Activated T-helper 1 cell treated with anti-CD3 and anti-CD28 coated beads, Interleukin-12 subunit alpha, Interleukin-12 subunit beta, Interleukin-2, Interleukin-4 antibody, amounts not matched to agents 30 ng/mL and 10 ng/mL and 1 ng/mL, durations not matched to agents 14 hours and 24 hours and 36 hours (primary cell): ENCODE measurements around the gene SUFU. TPM values are rescaled to one million over a fixed set of nuclear protein-coding genes. Genes with fewer than 3 reads are reported as not detected.

ENCODE experiments used
- DNase-seq: peaks from one replicate; pipeline ENCODE4 v3.0.0; 2021; ENCODE audit warnings: low spot score
- H3K27ac Mint-ChIP-seq: one replicate; pipeline ENCODE4 v1.8.0; 2021; ENCODE audit warnings: mild to moderate bottlenecking, mixed read lengths
- H3K27me3 Mint-ChIP-seq: one replicate; pipeline ENCODE4 v1.8.0; 2022; ENCODE audit warnings: mild to moderate bottlenecking, moderate library complexity, mixed read lengths; ENCODE audit not compliant: insufficient read depth
- H3K36me3 Mint-ChIP-seq: one replicate; pipeline ENCODE4 v1.8.0; 2021; ENCODE audit warnings: low read depth, mixed read lengths
- H3K4me1 Mint-ChIP-seq: one replicate; pipeline ENCODE4 v1.8.0; 2021; ENCODE audit warnings: low read depth, mixed read lengths
- H3K4me3 Mint-ChIP-seq: one replicate; pipeline ENCODE4 v1.8.0; 2021; ENCODE audit warnings: mild to moderate bottlenecking, moderate library complexity, mixed read lengths
- H3K9me3 Mint-ChIP-seq: one replicate; pipeline ENCODE4 v1.8.0; 2021; ENCODE audit warnings: mixed read lengths
- intact Hi-C: fragments of 100-400 bp; cut with micrococcal nuclease; formaldehyde crosslinking; loops from one replicate; pipeline ENCODE4 v1.15.1; 2024
- total RNA-seq: library from RNA; stranded (reverse); gene quantifications from 2 replicates; pipeline ENCODE4 v1.2.3, GENCODE V29; 2022

The SUFU gene
- total RNA-seq, 1 donor from 2014 or later, result 11.6 TPM

DNA sequence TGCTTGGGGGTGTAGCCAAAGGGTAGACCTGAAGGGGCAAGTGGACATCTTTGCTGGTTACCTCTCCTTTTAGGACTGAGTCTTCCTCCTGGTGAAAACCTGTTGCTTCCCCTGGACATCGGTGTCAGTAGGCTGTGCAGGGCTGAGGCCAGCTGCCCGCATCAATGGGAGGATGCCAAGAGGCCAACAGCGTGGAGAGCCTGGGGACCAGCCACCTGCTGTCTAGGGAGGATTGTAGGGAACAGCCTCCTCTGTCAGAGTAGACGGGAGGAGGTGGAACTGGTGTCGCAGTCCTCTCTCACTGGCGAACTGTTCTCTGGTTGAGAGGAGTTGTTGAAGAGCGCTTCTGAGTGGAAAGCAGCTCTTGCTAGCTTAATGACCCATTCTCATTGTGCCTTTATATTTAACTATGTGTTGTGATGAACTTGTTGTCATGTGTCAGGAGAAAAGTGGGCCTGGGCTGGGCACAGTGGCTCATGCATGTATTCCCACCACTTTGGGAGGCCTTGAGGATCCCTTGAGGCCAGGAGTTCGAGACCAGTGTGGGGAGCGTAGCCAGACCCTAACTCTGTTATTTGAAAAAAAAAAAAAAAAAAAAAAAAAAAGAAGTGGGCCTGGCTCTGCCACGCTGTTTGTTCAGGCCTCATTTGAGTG is 1.8 kb downstream of the SUFU start:
- Mint-ChIP-seq H3K4me1 (peaks cover 19% of the 10 kb centered on the region), H3K4me3 (no peak overlapping the region)

DNA sequence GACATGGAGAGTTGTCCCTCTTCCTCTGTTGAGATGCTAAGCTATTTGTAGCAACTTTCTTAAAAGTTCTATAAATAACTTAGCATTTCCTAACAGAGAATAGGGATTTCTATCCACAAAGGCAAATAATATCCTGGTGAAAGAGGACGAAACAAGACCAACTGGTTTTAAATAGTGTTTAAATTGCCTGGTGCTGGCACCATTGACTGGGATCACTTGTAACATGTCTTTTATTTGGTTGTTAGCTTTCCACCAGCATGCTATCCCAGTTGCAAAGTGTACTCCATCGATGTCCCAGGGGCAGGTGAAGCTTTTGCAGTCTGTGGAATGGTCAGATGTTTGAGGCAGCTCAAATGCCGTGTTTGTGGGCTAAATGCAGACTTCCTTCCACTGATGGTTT is 3.7 kb downstream of the SUFU start:
- peaks cover 31% of the 10 kb centered on the region for H3K4me1 Mint-ChIP-seq
- H3K27me3 Mint-ChIP-seq, result no peaks in the 10 kb centered on the region
- H3K4me3 Mint-ChIP-seq, result no peak overlapping the region
- intact Hi-C loops, result no loop called here
- H3K27ac Mint-ChIP-seq, result no peak overlapping the region
- no peaks in the 10 kb centered on the region for H3K9me3 Mint-ChIP-seq
- no peak for DNase-seq
- H3K36me3 Mint-ChIP-seq, result peaks cover 19% of the 10 kb centered on the region

More for the DNA sequence above, 1.8 kb downstream of the SUFU start:
- no peak overlapping the region for H3K27ac Mint-ChIP-seq
- H3K9me3 Mint-ChIP-seq, result no peaks in the 10 kb centered on the region
- intact Hi-C loops, result no loop called here
- DNase-seq, result no peak
- no peaks in the 10 kb centered on the region for H3K27me3 Mint-ChIP-seq
- H3K36me3 Mint-ChIP-seq, result peaks cover 12% of the 10 kb centered on the region

DNA sequence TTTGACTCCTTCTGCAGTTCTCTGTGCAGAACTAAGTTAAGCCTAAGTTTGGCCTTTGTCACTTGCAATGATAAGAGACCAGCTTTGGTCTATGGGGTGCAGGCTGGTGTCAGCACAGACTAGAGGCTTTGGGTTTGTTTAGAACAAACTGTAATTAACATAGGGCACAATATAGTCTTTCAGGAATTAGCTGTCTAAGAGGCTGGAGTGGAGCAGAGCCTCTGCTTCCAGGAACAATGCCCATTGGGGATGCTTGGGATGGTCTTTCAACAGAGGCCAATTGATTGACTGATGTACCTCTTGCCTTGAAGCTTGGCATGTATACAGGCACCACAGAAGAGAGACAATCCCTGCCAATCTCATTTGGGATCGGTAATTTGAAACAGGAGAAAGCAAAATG is 4.7 kb downstream of the SUFU start:
- H3K27me3 Mint-ChIP-seq, result no peaks in the 10 kb centered on the region
- no peak overlapping the region for H3K27ac Mint-ChIP-seq

GRCh38 chr10:102509387-102509786 is 5.6 kb downstream of the SUFU start:
- no peak for DNase-seq
- intact Hi-C loops, result no loop called here
- peaks cover 25% of the 10 kb centered on the region for H3K36me3 Mint-ChIP-seq
- H3K4me1 Mint-ChIP-seq, result peaks cover 30% of the 10 kb centered on the region
- H3K4me3 Mint-ChIP-seq, result no peak overlapping the region
- no peaks in the 10 kb centered on the region for H3K27me3 Mint-ChIP-seq
- H3K27ac Mint-ChIP-seq, result no peak overlapping the region
- no peaks in the 10 kb centered on the region for H3K9me3 Mint-ChIP-seq

More for the DNA sequence above, 4.7 kb downstream of the SUFU start:
- Mint-ChIP-seq H3K4me3 (no peak overlapping the region), H3K4me1 (peaks cover 31% of the 10 kb centered on the region), H3K36me3 (peaks cover 22% of the 10 kb centered on the region), H3K9me3 (no peaks in the 10 kb centered on the region)
- DNase-seq, result no peak
- intact Hi-C loops, result no loop called here

GRCh38 chr10:102511583-102512274 is 8.0 kb downstream of the SUFU start:
- Mint-ChIP-seq H3K36me3 (peaks cover 25% of the 10 kb centered on the region), H3K27ac (peak overlapping the region; percentile 51), H3K27me3 (no peaks in the 10 kb centered on the region), H3K9me3 (no peaks in the 10 kb centered on the region), H3K4me1 (peaks cover 17% of the 10 kb centered on the region), H3K4me3 (no peak overlapping the region)
- DNase-seq, result no peak
- intact Hi-C loops, result no loop called here

DNA sequence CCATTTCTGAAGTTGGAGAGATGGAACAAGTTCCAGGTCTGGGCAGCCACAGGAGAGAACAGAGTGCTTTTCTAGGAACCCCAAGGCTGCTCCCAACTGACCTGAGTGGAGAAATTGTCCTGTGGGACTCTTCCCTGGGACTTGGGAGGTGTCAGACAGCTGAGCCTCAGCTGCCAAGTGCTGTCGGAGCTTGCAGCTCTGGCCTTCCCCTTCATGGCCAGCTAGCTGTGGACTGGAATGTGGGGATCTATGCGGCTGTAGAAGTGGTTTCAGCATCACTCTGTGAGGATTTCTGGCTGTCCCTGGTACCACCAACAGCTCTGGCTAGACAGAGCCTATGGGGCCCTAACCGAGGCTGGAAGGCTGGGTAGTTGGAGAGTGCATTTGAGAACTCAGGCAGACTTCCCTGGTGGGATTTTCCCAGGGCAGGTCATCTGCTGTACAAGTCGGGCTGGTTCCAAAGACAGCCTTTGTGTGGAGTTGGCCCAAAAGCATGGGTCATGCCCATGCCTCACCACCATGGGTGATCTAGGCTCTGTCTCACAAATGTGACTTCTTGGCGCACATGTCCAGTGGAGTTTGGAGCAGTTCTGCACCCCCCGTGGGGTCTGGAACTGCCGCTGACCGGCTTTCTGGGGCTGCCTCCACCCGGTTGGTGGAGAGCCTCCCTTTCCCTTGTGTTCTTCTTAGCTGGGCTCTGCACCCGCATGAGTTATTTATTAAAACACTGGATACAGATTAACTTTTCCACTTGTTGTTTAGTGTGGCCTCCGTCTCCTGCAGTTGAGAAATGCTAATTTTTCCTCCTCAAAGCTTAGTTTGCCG is 10.9 kb downstream of the SUFU start:
- H3K27me3 Mint-ChIP-seq, result no peaks in the 10 kb centered on the region

GRCh38 chr10:102515724-102516123 is 12.0 kb downstream of the SUFU start:
- no peak for DNase-seq
- H3K27me3 Mint-ChIP-seq, result no peaks in the 10 kb centered on the region

More for the DNA sequence above, 10.9 kb downstream of the SUFU start:
- no peak overlapping the region for H3K4me3 Mint-ChIP-seq
- no peaks in the 10 kb centered on the region for H3K9me3 Mint-ChIP-seq
- peaks cover 12% of the 10 kb centered on the region for H3K4me1 Mint-ChIP-seq
- H3K36me3 Mint-ChIP-seq, result peaks cover 20% of the 10 kb centered on the region
- intact Hi-C loops, result no loop called here
- no peak overlapping the region for H3K27ac Mint-ChIP-seq
- no peak for DNase-seq

DNA sequence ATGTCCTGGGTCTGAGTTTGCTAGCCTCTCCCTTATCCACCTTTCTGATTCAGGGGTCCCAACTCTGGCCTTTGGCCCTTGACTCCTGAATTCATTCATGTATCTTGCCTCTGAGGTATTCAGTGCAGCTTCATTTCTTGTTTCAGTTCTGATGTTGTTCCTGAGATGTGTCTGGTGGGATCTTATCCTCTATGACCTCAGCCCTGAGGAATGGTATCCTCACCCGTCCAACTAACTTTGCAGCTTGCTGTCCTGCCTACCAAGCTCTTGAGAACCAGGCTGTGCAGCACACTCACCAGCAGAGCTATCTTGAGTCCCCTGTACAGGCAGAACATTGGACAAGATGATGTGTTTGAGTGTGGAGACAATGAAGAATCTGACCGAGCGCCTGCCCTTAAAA is 13.8 kb downstream of the SUFU start:
- H3K27ac Mint-ChIP-seq, result no peak overlapping the region
- H3K36me3 Mint-ChIP-seq, result peaks cover 13% of the 10 kb centered on the region
- H3K4me3 Mint-ChIP-seq, result no peak overlapping the region
- H3K4me1 Mint-ChIP-seq, result no peaks in the 10 kb centered on the region
- no peaks in the 10 kb centered on the region for H3K9me3 Mint-ChIP-seq
- H3K27me3 Mint-ChIP-seq, result no peaks in the 10 kb centered on the region
- intact Hi-C loops, result no loop called here
- DNase-seq, result no peak

More at GRCh38 chr10:102515724-102516123, 12.0 kb downstream of the SUFU start:
- Mint-ChIP-seq H3K9me3 (no peaks in the 10 kb centered on the region), H3K36me3 (peaks cover 18% of the 10 kb centered on the region), H3K4me3 (no peak overlapping the region), H3K4me1 (peaks cover 12% of the 10 kb centered on the region), H3K27ac (no peak overlapping the region)
- intact Hi-C loops, result no loop called here

GRCh38 chr10:102519246-102519825 is 15.6 kb downstream of the SUFU start:
- Mint-ChIP-seq H3K27me3 (peaks cover 2% of the 10 kb centered on the region), H3K4me3 (no peak overlapping the region), H3K36me3 (peaks cover 9% of the 10 kb centered on the region), H3K4me1 (no peaks in the 10 kb centered on the region), H3K9me3 (no peaks in the 10 kb centered on the region), H3K27ac (no peak overlapping the region)
- no peak for DNase-seq
- intact Hi-C loops, result no loop called here

DNA sequence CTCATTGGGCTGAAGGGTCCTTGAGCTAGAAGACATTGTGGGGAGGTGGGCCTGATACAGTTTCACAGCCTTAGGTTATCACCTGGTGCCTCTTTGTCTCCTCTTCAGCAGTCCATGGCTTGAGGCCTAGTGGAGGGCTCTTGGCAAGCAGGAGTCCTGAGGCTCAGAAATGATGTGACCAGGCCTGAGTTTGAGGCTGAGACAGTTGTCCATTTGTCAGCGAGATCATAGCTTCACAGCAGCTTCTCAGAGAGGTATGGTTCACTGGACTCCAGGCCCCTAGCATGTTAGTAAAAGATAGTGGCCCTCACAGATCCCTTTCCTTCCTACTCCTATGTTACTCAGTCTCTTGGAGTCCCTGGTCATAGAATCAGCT is 19.1 kb downstream of the SUFU start:
- H3K4me3 Mint-ChIP-seq, result no peak overlapping the region
- H3K4me1 Mint-ChIP-seq, result no peaks in the 10 kb centered on the region
- no peak overlapping the region for H3K27ac Mint-ChIP-seq

GRCh38 chr10:102523250-102524029 is 19.7 kb downstream of the SUFU start:
- DNase-seq, result no peak
- Mint-ChIP-seq H3K27me3 (peaks cover 2% of the 10 kb centered on the region), H3K9me3 (no peaks in the 10 kb centered on the region), H3K4me1 (no peaks in the 10 kb centered on the region), H3K27ac (no peak overlapping the region), H3K4me3 (no peak overlapping the region), H3K36me3 (peaks cover 6% of the 10 kb centered on the region)
- intact Hi-C loops, result no loop called here

More for the DNA sequence above, 19.1 kb downstream of the SUFU start:
- DNase-seq, result no peak
- intact Hi-C loops, result no loop called here
- Mint-ChIP-seq H3K9me3 (no peaks in the 10 kb centered on the region), H3K36me3 (peaks cover 6% of the 10 kb centered on the region), H3K27me3 (peaks cover 2% of the 10 kb centered on the region)

DNA sequence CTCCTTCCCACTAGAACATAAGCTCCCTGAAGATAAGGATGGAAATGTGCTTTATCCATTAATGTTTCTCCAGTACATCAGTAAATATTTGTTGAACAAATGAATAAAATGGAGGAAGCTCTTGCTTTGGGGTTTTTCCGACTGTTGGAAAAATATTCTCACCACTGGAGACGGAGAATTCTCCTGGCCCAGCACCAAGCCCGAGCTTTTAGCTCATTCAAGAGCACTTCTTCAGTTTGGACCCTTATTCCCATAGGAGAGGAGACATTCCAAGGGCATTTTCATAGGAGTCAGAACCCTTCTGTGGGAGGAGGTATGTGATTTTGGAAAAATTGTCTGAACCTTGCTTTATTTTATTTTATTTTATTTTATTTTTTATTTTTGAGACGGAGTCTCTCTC is 21.0 kb downstream of the SUFU start:
- H3K4me3 Mint-ChIP-seq, result no peak overlapping the region
- DNase-seq, result no peak
- no peak overlapping the region for H3K27ac Mint-ChIP-seq
- no peaks in the 10 kb centered on the region for H3K9me3 Mint-ChIP-seq
- peaks cover 9% of the 10 kb centered on the region for H3K36me3 Mint-ChIP-seq
- peaks cover 2% of the 10 kb centered on the region for H3K27me3 Mint-ChIP-seq
- peaks cover 4% of the 10 kb centered on the region for H3K4me1 Mint-ChIP-seq
- intact Hi-C loops, result no loop called here
